ENCODE results near the gene SETD2. TPM values are rescaled to one million over a fixed set of nuclear protein-coding genes. Genes with fewer than 3 reads are reported as not detected.
A peak's percentile ranks its signal among the peaks of the same experiment; 100 is the strongest.

The SETD2 gene
- total RNA-seq, 2 donors from 2014 or later = 35.3 to 42.0 TPM

DNA sequence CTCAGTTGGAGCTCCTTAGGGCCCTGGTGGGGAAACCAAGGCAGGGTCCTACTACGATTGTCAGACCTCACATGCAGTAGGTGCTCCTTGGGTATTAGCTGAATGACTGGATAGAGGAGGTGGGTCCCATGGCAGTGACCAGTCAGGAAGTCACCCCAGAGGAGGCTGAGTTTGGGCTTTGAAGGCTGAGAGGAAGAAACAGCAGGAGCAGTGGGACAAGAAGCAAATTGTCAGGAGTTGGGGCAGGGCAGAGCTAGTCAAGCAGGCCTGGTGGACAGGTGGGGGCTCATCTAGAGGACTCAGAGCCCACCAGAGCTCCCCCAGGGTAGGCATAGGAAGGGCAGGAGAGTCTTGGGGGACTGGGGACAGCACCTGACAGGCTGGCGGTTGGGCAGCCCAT is 181.4 kb downstream of the SETD2 start:
- Mint-ChIP-seq H3K36me3 (peaks cover 0 to 6% of the 10 kb centered on the region in 2 donors), H3K9me3 (no peaks in the 10 kb centered on the region), H3K27ac (no peak overlapping the region)
- ATAC-seq (no peak), DNase-seq (ENCODE audit: low spot score in 2 of 2) (no peak)

GRCh38 chr3:46981932-46982471 is 181.9 kb downstream of the SETD2 start:
- DNase-seq (ENCODE audit: low spot score in 2 of 2) = no peak
- Mint-ChIP-seq H3K27ac (no peak overlapping the region), H3K9me3 (no peaks in the 10 kb centered on the region), H3K36me3 (peaks cover 0 to 6% of the 10 kb centered on the region in 2 donors)
- no peak for ATAC-seq

- Mint-ChIP-seq H3K9me3 (no peaks in the 10 kb centered on the region), H3K36me3 (peaks cover 9 to 16% of the 10 kb centered on the region in 2 donors), H3K27ac (peak overlapping the region in 1 of 2 donors; percentile 82)
- peak in 1 of 2 donors; percentile 10 for ATAC-seq
- no peak for DNase-seq (ENCODE audit: low spot score in 2 of 2)
These were observed 183.9 kb downstream of the SETD2 start for GRCh38 chr3:46979958-46980497.

DNA sequence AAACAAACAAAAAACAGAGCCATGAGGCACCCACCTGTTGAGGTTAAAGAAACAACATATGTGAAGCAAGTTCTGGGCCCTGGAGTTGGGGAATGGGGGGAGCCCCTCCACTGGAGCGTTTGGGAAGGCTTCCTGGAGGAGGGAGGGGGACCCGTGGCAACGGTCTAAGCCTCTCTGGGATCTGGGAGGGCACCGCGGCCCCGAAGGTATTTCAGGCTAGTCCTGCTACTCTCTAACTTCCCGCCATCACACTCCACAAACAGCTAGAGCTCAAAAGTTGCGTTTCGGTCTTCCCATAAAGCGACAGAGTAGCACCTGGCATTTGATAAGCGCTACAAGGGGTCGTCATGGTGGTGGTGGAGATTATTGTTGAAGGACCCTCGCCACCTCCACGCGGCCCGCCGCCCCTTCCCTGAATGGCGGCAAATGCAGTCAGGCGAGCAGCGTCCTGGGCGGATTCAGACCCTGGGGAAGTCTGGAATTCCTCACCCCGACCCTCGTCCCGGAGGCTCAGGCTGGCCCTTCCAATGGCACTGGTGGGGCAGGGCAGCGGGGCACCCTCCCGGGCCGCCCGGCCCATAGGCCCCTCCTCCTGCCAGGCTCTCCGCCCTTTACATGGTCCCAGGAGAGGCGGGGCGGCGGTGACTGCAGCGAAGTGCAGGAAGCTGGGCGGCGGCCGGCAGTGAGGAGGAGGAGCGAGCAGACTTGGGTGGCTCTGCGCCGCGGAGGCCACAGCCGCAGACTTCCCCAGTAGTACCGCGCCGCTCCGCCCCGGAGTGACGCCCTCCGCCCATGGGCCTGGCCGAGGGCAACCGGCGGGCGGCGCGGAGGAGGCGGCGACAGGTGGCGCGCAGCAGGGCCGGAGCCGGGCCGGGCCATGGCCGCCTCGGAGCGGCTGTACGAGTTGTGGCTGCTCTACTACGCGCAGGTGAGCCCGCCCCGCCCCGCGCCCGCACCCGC is 184.6 kb downstream of the SETD2 start, which contains the start of gene NBEAL2:
NBEAL2 (plus strand) TSS at position 682 of the 960 bp plus-strand sequence; CDS start at position 878, 196 bp downstream.
- DNase-seq (ENCODE audit: low spot score in 2 of 2) (peak; percentile 95 to 96), ATAC-seq (peak; percentile 85 to 86)
- Mint-ChIP-seq H3K36me3 (peaks cover 16 to 17% of the 10 kb centered on the region in 2 donors), H3K9me3 (no peaks in the 10 kb centered on the region), H3K27ac (peak within 1 kb of the TSS; percentile 82 to 92)

DNA sequence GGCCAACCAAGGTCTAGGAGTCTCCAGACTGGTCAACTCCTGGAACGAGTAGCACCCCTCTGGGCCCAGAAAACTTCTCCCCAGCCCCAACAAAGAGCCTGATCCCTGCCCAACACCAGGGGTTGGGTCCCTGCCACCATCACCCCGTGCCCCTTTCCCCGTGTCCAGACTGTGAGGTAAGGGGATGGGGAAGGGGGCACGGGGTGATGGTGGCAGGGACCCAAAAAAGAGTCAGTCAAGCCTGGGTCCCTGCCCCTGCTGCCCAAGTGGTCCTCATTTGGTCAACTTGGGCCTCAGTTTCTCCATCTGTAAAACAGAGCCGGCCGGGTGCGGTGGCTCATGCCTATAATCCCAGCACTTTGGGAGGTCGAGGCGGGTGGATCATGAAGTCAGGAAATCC is 185.5 kb downstream of the SETD2 start:
- Mint-ChIP-seq H3K27ac (peak overlapping the region; percentile 92 to 94), H3K36me3 (peaks cover 16 to 19% of the 10 kb centered on the region in 2 donors), H3K9me3 (no peaks in the 10 kb centered on the region)
- no peak for ATAC-seq
- DNase-seq (ENCODE audit: low spot score in 2 of 2) = no peak

GRCh38 chr3:46977811-46978195 is 186.1 kb downstream of the SETD2 start:
- Mint-ChIP-seq H3K9me3 (no peaks in the 10 kb centered on the region), H3K27ac (peak overlapping the region; percentile 70 to 94), H3K36me3 (peaks cover 16 to 19% of the 10 kb centered on the region in 2 donors)
- DNase-seq (ENCODE audit: low spot score in 2 of 2) (no peak), ATAC-seq (no peak)

DNA sequence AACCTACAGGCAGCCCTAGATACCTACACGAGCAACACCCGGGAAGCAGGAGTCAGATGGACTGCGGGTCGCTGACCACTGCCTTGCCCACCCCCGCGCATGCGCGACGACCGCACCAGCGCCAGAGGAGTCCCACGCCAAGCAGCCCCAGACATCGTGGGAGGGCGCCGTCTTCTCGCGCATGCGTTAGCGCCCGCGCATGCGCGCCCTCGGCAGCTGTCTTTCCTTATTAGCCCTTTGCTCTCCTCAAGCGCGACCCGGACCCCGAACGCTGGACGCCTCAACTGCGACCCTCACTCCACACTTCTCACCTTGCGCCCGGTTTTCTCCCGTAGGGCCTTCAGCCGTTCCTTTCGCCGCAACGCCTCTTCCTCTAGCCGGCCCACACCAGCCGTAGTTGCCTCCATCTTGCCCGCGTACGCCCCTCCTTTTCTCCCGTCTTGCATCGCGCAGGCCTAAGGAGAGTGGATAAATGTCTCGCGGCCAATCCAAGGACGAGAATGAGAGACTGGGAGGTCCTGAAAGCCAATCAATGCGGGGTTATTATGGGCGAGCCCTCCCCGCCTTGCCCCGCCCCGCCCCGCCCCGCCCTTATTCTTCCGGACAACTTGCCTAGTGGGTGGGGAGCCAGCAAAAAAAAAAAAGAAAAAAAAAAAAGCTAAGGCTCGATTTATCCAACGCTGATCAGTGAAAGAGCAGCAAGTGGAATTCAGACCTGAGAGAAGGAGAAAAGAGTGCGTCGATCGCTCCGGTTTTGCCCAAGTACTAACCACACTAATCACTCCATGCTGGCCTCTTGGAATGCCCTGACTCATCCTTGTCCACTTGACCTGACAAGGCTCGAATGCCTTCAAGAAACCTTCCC is 187.4 kb downstream of the SETD2 start, which contains the start of gene CCDC12:
CCDC12 (minus strand) TSS at position 420 of the 865 bp plus-strand sequence; CDS start at position 407, 13 bp downstream.
- H3K36me3 Mint-ChIP-seq = peaks cover 18 to 21% of the 10 kb centered on the region in 2 donors
- DNase-seq (ENCODE audit: low spot score in 2 of 2) = peak; percentile 88 to 97
- peak; percentile 75 to 80 for ATAC-seq
- H3K9me3 Mint-ChIP-seq = no peaks in the 10 kb centered on the region
- H3K27ac Mint-ChIP-seq = peak within 1 kb of the TSS; percentile 94 to 99

- H3K36me3 Mint-ChIP-seq = peaks cover 24 to 26% of the 10 kb centered on the region in 2 donors
- peak overlapping the region; percentile 7 to 87 for H3K27ac Mint-ChIP-seq
- ATAC-seq = no peak
- H3K9me3 Mint-ChIP-seq = no peaks in the 10 kb centered on the region
- no peak for DNase-seq (ENCODE audit: low spot score in 2 of 2)
These were observed 189.3 kb downstream of the SETD2 start for GRCh38 chr3:46974421-46975171.

DNA sequence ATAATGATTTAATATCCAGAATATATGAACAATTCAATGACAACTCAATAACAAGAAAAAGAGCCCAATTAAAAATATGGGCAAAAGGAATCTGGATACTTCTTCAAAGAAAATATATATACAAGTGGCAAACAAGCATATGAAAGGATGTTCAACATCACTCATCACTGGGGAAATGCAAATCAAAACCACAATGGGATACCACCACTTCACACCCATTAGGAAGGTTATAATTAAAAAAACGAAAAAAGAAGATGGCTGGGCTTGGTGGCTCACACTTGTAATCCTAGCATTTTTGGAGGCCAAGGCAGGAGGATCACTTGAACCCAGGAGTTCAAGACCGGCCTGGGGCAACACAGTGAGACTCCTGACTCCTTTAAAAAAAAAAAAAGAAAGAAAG is 191.5 kb downstream of the SETD2 start:
- peaks cover 24 to 26% of the 10 kb centered on the region in 2 donors for H3K36me3 Mint-ChIP-seq
- ATAC-seq (no peak), DNase-seq (ENCODE audit: low spot score in 2 of 2) (no peak)
- H3K9me3 Mint-ChIP-seq = no peaks in the 10 kb centered on the region
- H3K27ac Mint-ChIP-seq = peak overlapping the region; percentile 81 to 83

- H3K36me3 Mint-ChIP-seq = peaks cover 23 to 25% of the 10 kb centered on the region in 2 donors
- DNase-seq (ENCODE audit: low spot score in 2 of 2) (no peak), ATAC-seq (peak in 1 of 2 donors; percentile 4)
- peak overlapping the region; percentile 76 to 83 for H3K27ac Mint-ChIP-seq
- H3K9me3 Mint-ChIP-seq = no peaks in the 10 kb centered on the region
These were observed 192.2 kb downstream of the SETD2 start for GRCh38 chr3:46971742-46972141.

DNA sequence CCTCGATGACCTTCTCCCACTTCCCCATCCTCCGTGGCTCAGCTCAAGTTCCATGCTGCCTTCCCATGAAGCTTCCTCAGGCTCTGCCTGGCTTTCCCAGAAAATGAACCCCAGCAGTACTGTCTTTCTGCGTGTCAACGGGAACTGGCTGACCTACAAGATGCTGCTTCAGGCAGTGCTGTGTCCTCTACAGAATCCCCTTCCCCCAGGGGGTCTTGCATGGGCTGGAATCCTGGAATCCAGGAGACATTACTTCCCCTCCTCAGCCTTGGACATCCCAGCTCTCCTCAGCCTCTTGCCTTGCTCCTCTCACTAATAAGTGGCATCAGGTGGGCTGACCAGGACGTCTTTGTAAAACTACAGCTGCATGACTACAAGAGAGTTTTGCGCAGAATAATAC is 192.8 kb downstream of the SETD2 start:
- no peak for ATAC-seq
- Mint-ChIP-seq H3K36me3 (peaks cover 17 to 19% of the 10 kb centered on the region in 2 donors), H3K27ac (peak overlapping the region; percentile 76 to 83), H3K9me3 (no peaks in the 10 kb centered on the region)
- DNase-seq (ENCODE audit: low spot score in 2 of 2) = no peak

- Mint-ChIP-seq H3K27ac (peak overlapping the region in 1 of 2 donors; percentile 83), H3K36me3 (peaks cover 17 to 20% of the 10 kb centered on the region in 2 donors), H3K9me3 (no peaks in the 10 kb centered on the region)
- no peak for DNase-seq (ENCODE audit: low spot score in 2 of 2)
- ATAC-seq = no peak
These were observed 193.4 kb downstream of the SETD2 start for GRCh38 chr3:46970391-46971091.

GRCh38 chr3:46968783-46969428 is 195.0 kb downstream of the SETD2 start:
- H3K36me3 Mint-ChIP-seq = peaks cover 9 to 15% of the 10 kb centered on the region in 2 donors
- ATAC-seq = no peak
- H3K27ac Mint-ChIP-seq = peak overlapping the region; percentile 9 to 92

GRCh38 chr3:46966811-46967210 is 197.1 kb downstream of the SETD2 start:
- DNase-seq (ENCODE audit: low spot score in 2 of 2) = no peak
- peak overlapping the region; percentile 62 to 66 for H3K27ac Mint-ChIP-seq
- ATAC-seq = peak in 1 of 2 donors; percentile 46
- no peaks in the 10 kb centered on the region for H3K9me3 Mint-ChIP-seq
- peaks cover 9 to 21% of the 10 kb centered on the region in 2 donors for H3K36me3 Mint-ChIP-seq

More at GRCh38 chr3:46968783-46969428, 195.0 kb downstream of the SETD2 start:
- no peak for DNase-seq (ENCODE audit: low spot score in 2 of 2)
- no peaks in the 10 kb centered on the region for H3K9me3 Mint-ChIP-seq
